ENCODE measurements around the gene LIFR.
"Not testable (repeated sequence)": the region's sequence is repeated elsewhere in the genome, so short reads cannot be mapped to it uniquely, and the experiment has no call there.

LIFR gene

GRCh38 chr5:38569180-38569579 lies 12.7 kb upstream of the LIFR start:
- TF ChIP-seq CTCF (IDR thresholded peaks at IDR 0.05; ENCODE audit: insufficient read depth, missing control alignments), result no peak
- FAIRE-seq, result no peak
- DNase-seq (ENCODE audit: insufficient read length, low spot score), result no peak

- FAIRE-seq; DNase-seq (ENCODE audit: insufficient read length, low spot score): not testable (repeated sequence)
Measured at GRCh38 chr5:38567306-38567705, 10.9 kb upstream of the LIFR start.

GRCh38 chr5:38563624-38564023 lies 7.2 kb upstream of the LIFR start:
- no peak for TF ChIP-seq CTCF (IDR thresholded peaks at IDR 0.05; ENCODE audit: insufficient read depth, missing control alignments)
- no peak for FAIRE-seq
- no peak for DNase-seq (ENCODE audit: insufficient read length, low spot score)

GRCh38 chr5:38562444-38563210 lies 6.2 kb upstream of the LIFR start:
- TF ChIP-seq CTCF (IDR thresholded peaks at IDR 0.05; ENCODE audit: insufficient read depth, missing control alignments), result no peak
- DNase-seq (ENCODE audit: insufficient read length, low spot score) (no peak), FAIRE-seq (no peak)

- FAIRE-seq, result no peak
- no peak for TF ChIP-seq CTCF (IDR thresholded peaks at IDR 0.05; ENCODE audit: insufficient read depth, missing control alignments)
- no peak for DNase-seq (ENCODE audit: insufficient read length, low spot score)
Measured at GRCh38 chr5:38559428-38559827, 3.0 kb upstream of the LIFR start.

GRCh38 chr5:38557792-38558191 lies 1.3 kb upstream of the LIFR start:
- TF ChIP-seq CTCF (IDR thresholded peaks at IDR 0.05; ENCODE audit: insufficient read depth, missing control alignments), result no peak
- FAIRE-seq, result no peak
- DNase-seq (ENCODE audit: insufficient read length, low spot score), result no peak

- no peak for FAIRE-seq
- DNase-seq (ENCODE audit: insufficient read length, low spot score), result no peak
- no peak for TF ChIP-seq CTCF (IDR thresholded peaks at IDR 0.05; ENCODE audit: insufficient read depth, missing control alignments)
Measured at GRCh38 chr5:38557308-38557710, 863 bp upstream of the LIFR start.

All from D721Med (cell line).